K562 treated with DMSO at 1 percent for 4 hours (cell line): ENCODE results near the gene COX15. TPM values are rescaled to one million over a fixed set of nuclear protein-coding genes. Genes with fewer than 3 reads are reported as not detected.

Experiments
- total RNA-seq: library from RNA; unstranded; fragments of 300-600 nt; gene quantifications from 2 replicates; pipeline ENCODE4 v1.2.3, GENCODE V29; 2022; ENCODE audit not compliant: insufficient read depth

The COX15 gene
- 13.8 and 14.5 TPM in 2 replicates for total RNA-seq

DNA sequence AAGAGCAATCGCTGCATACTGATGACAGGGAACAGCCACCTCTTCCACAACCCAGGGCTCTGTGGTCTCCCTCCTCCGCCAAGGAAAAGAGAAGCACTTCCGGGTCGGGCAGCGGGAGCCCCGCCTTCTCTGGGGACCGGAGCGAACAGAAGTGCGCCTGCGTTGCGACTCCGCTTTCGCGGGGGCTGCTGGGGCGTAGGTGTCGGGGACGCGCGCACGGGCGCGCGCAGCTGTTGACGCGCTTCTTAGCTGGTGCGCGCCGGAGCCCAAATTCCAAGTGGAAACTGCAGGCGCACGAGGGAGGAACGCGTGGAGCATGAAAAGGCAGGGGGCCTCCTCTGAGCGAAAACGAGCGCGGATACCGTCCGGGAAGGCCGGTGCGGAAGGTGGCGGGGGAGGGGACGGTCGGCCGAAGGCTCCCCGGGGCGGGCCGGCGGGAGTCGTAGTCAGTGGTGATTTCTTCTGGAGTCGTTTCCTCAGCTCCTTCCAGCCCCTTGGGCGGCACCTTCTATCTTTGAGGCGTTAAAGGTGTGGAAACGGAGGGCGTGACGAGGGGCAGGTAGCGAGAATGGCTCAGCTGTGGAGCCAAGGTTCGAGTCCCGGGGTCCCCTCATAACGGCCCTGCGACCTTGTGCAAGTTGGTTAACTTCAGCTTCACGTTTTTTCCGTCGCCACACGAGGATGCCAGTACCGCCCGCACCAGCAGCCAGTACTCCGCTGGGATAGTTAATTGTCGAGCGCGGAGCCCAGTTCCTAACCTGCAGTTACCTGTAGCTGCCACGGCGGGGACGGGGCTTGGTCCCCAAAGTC, at the start of gene COX15, which contains the start of gene CUTC:
COX15 (minus strand) TSS at position 95 of the 810 bp plus-strand sequence; CDS start at position 17, 78 bp downstream.
CUTC (plus strand) TSS at position 202 of the 810 bp plus-strand sequence; CDS start at position 317, 115 bp downstream.

Other genes starting within 250 kb of the COX15 start
- not detected in 2 replicates for gene NKX2-3, start 199.2 kb downstream of the COX15 start, total RNA-seq
- 7.3 and 8.9 TPM in 2 replicates for gene SLC25A28, start 111.7 kb downstream of the COX15 start, total RNA-seq
- 5.1 and 6.3 TPM in 2 replicates for gene ENTPD7, start 72.6 kb downstream of the COX15 start, total RNA-seq
- gene CUTC, start 107 bp upstream of the COX15 start, total RNA-seq: 14.1 and 18.3 TPM in 2 replicates
- 0.27 TPM in 1 of 2 replicates, not detected in the other for gene ABCC2, start 50.5 kb upstream of the COX15 start, total RNA-seq